HepG2 (cell line): ENCODE data around the gene NCF2. TPM values are rescaled to one million over a fixed set of nuclear protein-coding genes. Genes with fewer than 3 reads are reported as not detected.

Experiments used
- ARID2 ChIP-seq: sonication (generic); formaldehyde crosslinking; IDR thresholded peaks from 2 replicates; pipeline ENCODE4 v1.8.1; 2022; ENCODE audit warnings: mild to moderate bottlenecking, missing genetic modification reagents, borderline replicate concordance
- ATF3 ChIP-seq: sonication (generic); formaldehyde crosslinking; IDR thresholded peaks from 2 replicates; pipeline ENCODE4 v1.4.0; 2020; ENCODE audit warnings: missing genetic modification reagents
- ETS1 ChIP-seq: sonication (generic); formaldehyde crosslinking; IDR thresholded peaks from 2 replicates; pipeline ENCODE4 v1.4.0; 2020; ENCODE audit warnings: missing genetic modification reagents
- HMGXB3 ChIP-seq: sonication (generic); formaldehyde crosslinking; IDR thresholded peaks from 2 replicates; pipeline ENCODE4 v1.4.0; 2020; ENCODE audit warnings: missing genetic modification reagents, borderline replicate concordance
- HOXA9 ChIP-seq: sonication (generic); formaldehyde crosslinking; IDR thresholded peaks from 2 replicates; pipeline ENCODE4 v1.8.1; 2022; ENCODE audit warnings: missing genetic modification reagents, mild to moderate bottlenecking, moderate library complexity, borderline replicate concordance
- KDM1A ChIP-seq: IDR thresholded peaks from 2 replicates; pipeline ENCODE4 v1.6.1; 2016; ENCODE audit warnings: missing compliant biosample characterization
- MAZ ChIP-seq, 2 experiments: sonication (generic) in 1 of 2; formaldehyde crosslinking in 1 of 2; IDR thresholded peaks; 2 replicates each; pipeline versions ENCODE4 v1.5.0 to v1.6.1; 2012 to 2020; ENCODE audit warnings: low read depth in 2 of 2, mild to moderate bottlenecking in 2 of 2, borderline replicate concordance in 1 of 2, improper control_type of control experiment in 1 of 2, low read length in 1 of 2, missing genetic modification reagents in 1 of 2, moderate library complexity in 1 of 2
- NR2F1 ChIP-seq, 2 experiments: fragments of 450-650 bp in 1 of 2; formaldehyde crosslinking in 1 of 2; IDR thresholded peaks; 2 replicates each; pipeline versions ENCODE4 v1.5.0 to v1.6.1; 2016 to 2020; ENCODE audit warnings: mild to moderate bottlenecking in 1 of 2, missing compliant biosample characterization in 1 of 2, missing genetic modification reagents in 1 of 2, moderate library complexity in 1 of 2
- NR2F6 ChIP-seq, 2 experiments: IDR thresholded peaks; 2 replicates each; pipeline ENCODE4 v1.6.1; 2016; ENCODE audit warnings: antibody characterized with exemption in 1 of 2, mild to moderate bottlenecking in 1 of 2
- POGZ ChIP-seq: sonication (generic); formaldehyde crosslinking; IDR thresholded peaks from 2 replicates; pipeline ENCODE4 v1.4.0; 2020; ENCODE audit warnings: mild to moderate bottlenecking, missing genetic modification reagents
- TEF ChIP-seq: sonication (generic); formaldehyde crosslinking; IDR thresholded peaks from 2 replicates; pipeline ENCODE4 v1.5.0; 2020; ENCODE audit warnings: missing genetic modification reagents
- ZFP82 ChIP-seq: sonication (generic); formaldehyde crosslinking; IDR thresholded peaks from 2 replicates; pipeline ENCODE4 v1.5.1; 2020; ENCODE audit warnings: mild to moderate bottlenecking, missing genetic modification reagents, borderline replicate concordance
- ZNF256 ChIP-seq: sonication (generic); formaldehyde crosslinking; conservative IDR thresholded peaks from 2 replicates; pipeline ENCODE4 v1.4.0; 2020; ENCODE audit warnings: missing genetic modification reagents
- ZNF264 ChIP-seq: sonication (generic); formaldehyde crosslinking; IDR thresholded peaks from 2 replicates; pipeline ENCODE4 v1.4.0; 2020; ENCODE audit warnings: missing genetic modification reagents
- ZNF512B ChIP-seq: sonication (generic); formaldehyde crosslinking; IDR thresholded peaks from 2 replicates; pipeline ENCODE4 v1.5.1; 2020; ENCODE audit warnings: missing genetic modification reagents, mild to moderate bottlenecking, borderline replicate concordance
- polyA plus RNA-seq, 8 experiments: library from polyadenylated mRNA; depleted of rRNA in 3 of 8; stranded (reverse) in 7 of 8; unstranded in 1 of 8; fragments of >200 nt; fragmentation: Illumina TruSeq in 4 of 8; extraction: Trizol in 4 of 8; gene quantifications; 2 replicates each; pipeline versions ENCODE4 v1.2.1 to v1.2.3, GENCODE V29; 2011 to 2016; ENCODE audit warnings: low read depth in 4 of 8, missing spikeins in 1 of 8, mixed read lengths in 1 of 8; ENCODE audit not compliant: insufficient read depth in 1 of 8
- total RNA-seq, 5 experiments: library from RNA; depleted of rRNA; stranded (reverse); fragments of >200 nt; fragmentation: Illumina TruSeq; extraction: Trizol; gene quantifications; 2 replicates each; pipeline ENCODE4 v1.2.3, GENCODE V29; 2016; ENCODE audit warnings: low read depth in 1 of 5
- TF ChIP-seq, protein P1 (sequence below): sonication (generic); formaldehyde crosslinking; IDR thresholded peaks from 2 replicates; pipeline ENCODE4 v1.8.1; 2023; ENCODE audit warnings: mild to moderate bottlenecking, missing genetic modification reagents
- TF ChIP-seq, protein P2 (sequence below), 2 experiments: fragments of 450-650 bp in 1 of 2; sonication (generic) in 1 of 2; formaldehyde crosslinking; IDR thresholded peaks; 2 replicates each; pipeline versions ENCODE4 v1.5.0 to v1.8.0; 2020 to 2022; ENCODE audit warnings: mild to moderate bottlenecking in 1 of 2, missing genetic modification reagents in 1 of 2

NCF2 gene
- total and polyA plus RNA-seq, 2 of the 13 experiments (the other 11 are each of a cell fraction or from before 2014, with no cell fraction given), result 0.18 to 0.46 TPM

DNA sequence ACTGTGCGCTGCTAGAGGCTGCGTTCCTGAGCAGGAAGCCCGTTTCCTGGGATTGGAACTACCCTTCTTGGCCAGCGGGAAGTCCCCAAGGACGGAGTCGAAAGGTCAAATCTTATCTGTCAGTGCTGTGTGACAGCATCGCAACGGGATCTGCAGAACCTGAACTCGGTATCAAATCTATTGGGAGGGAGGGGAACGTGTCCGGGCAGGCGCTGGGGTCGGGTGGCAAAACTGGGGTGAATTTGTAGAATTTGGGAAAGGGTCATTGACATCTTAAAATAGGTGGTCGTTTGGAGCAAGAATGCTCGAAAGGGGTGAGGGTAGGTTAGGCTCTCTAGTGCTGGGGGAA is 46.0 kb upstream of the NCF2 start (continued):
- 0 out of 2 replicates have a peak, but pooled peaks have one; percentile 3 for TF ChIP-seq POGZ (CRISPR knock-in tag)
- TF ChIP-seq KDM1A (CRISPR knock-in tag), result 0 out of 2 replicates have a peak, but pooled peaks have one; percentile 8
- no peak for TF ChIP-seq ARID2 (CRISPR knock-in tag)
- TF ChIP-seq, protein P1, sequence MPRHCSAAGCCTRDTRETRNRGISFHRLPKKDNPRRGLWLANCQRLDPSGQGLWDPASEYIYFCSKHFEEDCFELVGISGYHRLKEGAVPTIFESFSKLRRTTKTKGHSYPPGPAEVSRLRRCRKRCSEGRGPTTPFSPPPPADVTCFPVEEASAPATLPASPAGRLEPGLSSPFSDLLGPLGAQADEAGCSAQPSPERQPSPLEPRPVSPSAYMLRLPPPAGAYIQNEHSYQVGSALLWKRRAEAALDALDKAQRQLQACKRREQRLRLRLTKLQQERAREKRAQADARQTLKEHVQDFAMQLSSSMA (CRISPR knock-in tag), result no peak
- TF ChIP-seq ZFP82 (CRISPR knock-in tag), result no peak; the same call in 1 of the 2 replicates
- no peak for TF ChIP-seq TEF (CRISPR knock-in tag)
- TF ChIP-seq MAZ (IDR thresholded peaks at IDR 0.05; ENCODE audit: borderline replicate concordance, low read depth, low read length), result no peak
- no peak for TF ChIP-seq MAZ (CRISPR knock-in tag; IDR thresholded peaks at IDR 0.05; ENCODE audit: low read depth)
- no peak for TF ChIP-seq HOXA9 (CRISPR knock-in tag)
- TF ChIP-seq NR2F1 (CRISPR knock-in tag; IDR thresholded peaks at IDR 0.05), result 0 out of 4 replicates have a peak, but pooled peaks of 1 of the 2 experiments have one; percentile 49
- TF ChIP-seq NR2F6 (IDR thresholded peaks at IDR 0.05), result peak; percentile 55
- TF ChIP-seq NR2F6 (CRISPR knock-in tag; IDR thresholded peaks at IDR 0.05), result 0 out of 2 replicates have a peak, but pooled peaks have one; percentile 46
- no peak for TF ChIP-seq ZNF512B (CRISPR knock-in tag)
- no peak for TF ChIP-seq HMGXB3 (CRISPR knock-in tag)
- no peak for TF ChIP-seq ZNF256
- no peak for TF ChIP-seq ZNF264
- TF ChIP-seq, protein P2, sequence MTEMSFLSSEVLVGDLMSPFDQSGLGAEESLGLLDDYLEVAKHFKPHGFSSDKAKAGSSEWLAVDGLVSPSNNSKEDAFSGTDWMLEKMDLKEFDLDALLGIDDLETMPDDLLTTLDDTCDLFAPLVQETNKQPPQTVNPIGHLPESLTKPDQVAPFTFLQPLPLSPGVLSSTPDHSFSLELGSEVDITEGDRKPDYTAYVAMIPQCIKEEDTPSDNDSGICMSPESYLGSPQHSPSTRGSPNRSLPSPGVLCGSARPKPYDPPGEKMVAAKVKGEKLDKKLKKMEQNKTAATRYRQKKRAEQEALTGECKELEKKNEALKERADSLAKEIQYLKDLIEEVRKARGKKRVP (CRISPR knock-in tag; IDR thresholded peaks at IDR 0.05), result 0 out of 4 replicates have a peak, but pooled peaks of 1 of the 2 experiments have one; percentile 25
- no peak for TF ChIP-seq ETS1
- no peak for TF ChIP-seq ATF3 (CRISPR knock-in tag)
